ENCODE measurements around the gene SUMO3. TPM values are rescaled to one million over a fixed set of nuclear protein-coding genes. Genes with fewer than 3 reads are reported as not detected.
A peak's percentile ranks its signal among the peaks of the same experiment; 100 is the strongest.

SUMO3 gene
- total and polyA plus RNA-seq, 2 of the 13 experiments (the other 11 are each of a cell fraction or from before 2014, with no cell fraction given) = 51.4 to 92.4 TPM

DNA sequence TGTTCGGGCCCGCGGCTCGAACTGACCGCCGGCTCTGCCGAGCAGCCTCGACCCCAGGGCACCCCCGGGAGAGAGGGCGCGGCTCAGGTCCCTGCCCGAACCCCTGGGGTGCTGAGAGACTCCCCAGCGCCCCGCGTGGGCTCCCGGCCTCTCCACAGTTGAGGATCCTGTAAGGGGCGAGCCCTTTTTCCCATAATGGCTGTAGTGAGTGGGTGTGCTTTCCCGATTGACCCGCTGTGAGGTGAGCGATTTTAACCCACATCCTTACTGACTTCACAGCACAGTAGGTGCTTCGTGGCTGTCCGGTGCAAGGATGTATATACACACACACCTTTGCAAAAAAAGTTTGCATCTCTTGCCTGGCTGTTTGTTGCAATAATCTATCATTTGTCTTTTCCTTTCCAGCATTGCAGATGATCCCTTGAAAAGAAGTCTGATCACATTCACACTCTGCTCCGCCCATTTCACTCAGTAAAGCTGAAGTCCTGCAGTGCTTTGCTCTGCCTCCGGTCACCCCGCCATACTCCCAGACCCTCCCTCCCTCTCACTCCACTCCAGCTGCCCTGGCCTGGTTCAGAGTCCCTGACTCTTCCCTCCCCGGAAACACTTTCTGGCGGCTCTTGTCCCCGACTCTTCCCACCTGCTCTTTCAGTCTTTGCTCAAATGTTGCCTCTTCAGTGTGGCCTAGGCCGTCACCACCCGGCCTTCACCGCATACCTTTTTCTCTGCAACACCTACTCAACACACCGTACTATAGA lies 15.3 kb downstream of the SUMO3 start (continued):
- TF ChIP-seq, protein P1, sequence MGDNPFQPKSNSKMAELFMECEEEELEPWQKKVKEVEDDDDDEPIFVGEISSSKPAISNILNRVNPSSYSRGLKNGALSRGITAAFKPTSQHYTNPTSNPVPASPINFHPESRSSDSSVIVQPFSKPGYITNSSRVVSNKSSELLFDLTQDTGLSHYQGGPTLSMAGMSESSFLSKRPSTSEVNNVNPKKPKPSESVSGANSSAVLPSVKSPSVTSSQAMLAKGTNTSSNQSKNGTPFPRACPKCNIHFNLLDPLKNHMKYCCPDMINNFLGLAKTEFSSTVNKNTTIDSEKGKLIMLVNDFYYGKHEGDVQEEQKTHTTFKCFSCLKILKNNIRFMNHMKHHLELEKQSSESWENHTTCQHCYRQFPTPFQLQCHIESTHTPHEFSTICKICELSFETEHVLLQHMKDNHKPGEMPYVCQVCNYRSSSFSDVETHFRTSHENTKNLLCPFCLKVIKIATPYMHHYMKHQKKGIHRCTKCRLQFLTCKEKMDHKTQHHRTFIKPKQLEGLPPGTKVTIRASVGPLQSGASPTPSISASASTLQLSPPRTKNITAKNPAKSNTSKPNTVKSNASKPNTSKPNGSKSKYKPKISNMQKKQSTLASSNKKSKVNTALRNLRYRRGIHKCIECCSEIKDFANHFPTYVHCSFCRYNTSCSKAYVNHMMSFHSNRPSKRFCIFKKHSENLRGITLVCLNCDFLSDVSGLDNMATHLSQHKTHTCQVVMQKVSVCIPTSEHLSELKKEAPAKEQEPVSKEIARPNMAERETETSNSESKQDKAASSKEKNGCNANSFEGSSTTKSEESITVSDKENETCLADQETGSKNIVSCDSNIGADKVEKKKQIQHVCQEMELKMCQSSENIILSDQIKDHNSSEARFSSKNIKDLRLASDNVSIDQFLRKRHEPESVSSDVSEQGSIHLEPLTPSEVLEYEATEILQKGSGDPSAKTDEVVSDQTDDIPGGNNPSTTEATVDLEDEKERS (CRISPR knock-in tag; IDR thresholded peaks at IDR 0.05) = peak; percentile 35; the same call in 1 of the 2 replicates
- TF ChIP-seq SMAD1 (CRISPR knock-in tag; IDR thresholded peaks at IDR 0.05; ENCODE audit: borderline replicate concordance, low read depth) (no peak), SMYD3 (CRISPR knock-in tag; IDR thresholded peaks at IDR 0.05) (0 out of 2 replicates have a peak, but pooled peaks have one; percentile 17), ZNF556 (CRISPR knock-in tag; IDR thresholded peaks at IDR 0.05; ENCODE audit: borderline replicate concordance) (peak; percentile 54; the same call in 1 of the 2 replicates), MIER3 (CRISPR knock-in tag; IDR thresholded peaks at IDR 0.05; ENCODE audit: borderline replicate concordance) (no peak), DNMT1 (CRISPR knock-in tag; IDR thresholded peaks at IDR 0.05) (no peak), ZFX (CRISPR knock-in tag; IDR thresholded peaks at IDR 0.05; ENCODE audit: low read depth) (peak; percentile 85), REXO4 (CRISPR knock-in tag; IDR thresholded peaks at IDR 0.05; ENCODE audit: borderline replicate concordance) (no peak; the same call in 1 of the 2 replicates)
- TF ChIP-seq, protein P2, sequence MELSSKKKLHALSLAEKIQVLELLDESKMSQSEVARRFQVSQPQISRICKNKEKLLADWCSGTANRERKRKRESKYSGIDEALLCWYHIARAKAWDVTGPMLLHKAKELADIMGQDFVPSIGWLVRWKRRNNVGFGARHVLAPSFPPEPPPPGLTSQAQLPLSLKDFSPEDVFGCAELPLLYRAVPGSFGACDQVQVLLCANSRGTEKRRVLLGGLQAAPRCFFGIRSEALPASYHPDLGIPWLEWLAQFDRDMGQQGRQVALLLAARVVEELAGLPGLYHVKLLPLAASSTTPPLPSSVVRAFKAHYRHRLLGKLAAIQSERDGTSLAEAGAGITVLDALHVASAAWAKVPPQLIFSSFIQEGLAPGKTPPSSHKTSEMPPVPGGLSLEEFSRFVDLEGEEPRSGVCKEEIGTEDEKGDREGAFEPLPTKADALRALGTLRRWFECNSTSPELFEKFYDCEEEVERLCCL (CRISPR knock-in tag; IDR thresholded peaks at IDR 0.05; ENCODE audit: borderline replicate concordance) = no peak
- TF ChIP-seq, protein P3, sequence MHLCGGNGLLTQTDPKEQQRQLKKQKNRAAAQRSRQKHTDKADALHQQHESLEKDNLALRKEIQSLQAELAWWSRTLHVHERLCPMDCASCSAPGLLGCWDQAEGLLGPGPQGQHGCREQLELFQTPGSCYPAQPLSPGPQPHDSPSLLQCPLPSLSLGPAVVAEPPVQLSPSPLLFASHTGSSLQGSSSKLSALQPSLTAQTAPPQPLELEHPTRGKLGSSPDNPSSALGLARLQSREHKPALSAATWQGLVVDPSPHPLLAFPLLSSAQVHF (CRISPR knock-in tag; IDR thresholded peaks at IDR 0.05) = no peak
- TF ChIP-seq, protein P4, sequence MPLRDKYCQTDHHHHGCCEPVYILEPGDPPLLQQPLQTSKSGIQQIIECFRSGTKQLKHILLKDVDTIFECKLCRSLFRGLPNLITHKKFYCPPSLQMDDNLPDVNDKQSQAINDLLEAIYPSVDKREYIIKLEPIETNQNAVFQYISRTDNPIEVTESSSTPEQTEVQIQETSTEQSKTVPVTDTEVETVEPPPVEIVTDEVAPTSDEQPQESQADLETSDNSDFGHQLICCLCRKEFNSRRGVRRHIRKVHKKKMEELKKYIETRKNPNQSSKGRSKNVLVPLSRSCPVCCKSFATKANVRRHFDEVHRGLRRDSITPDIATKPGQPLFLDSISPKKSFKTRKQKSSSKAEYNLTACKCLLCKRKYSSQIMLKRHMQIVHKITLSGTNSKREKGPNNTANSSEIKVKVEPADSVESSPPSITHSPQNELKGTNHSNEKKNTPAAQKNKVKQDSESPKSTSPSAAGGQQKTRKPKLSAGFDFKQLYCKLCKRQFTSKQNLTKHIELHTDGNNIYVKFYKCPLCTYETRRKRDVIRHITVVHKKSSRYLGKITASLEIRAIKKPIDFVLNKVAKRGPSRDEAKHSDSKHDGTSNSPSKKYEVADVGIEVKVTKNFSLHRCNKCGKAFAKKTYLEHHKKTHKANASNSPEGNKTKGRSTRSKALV (CRISPR knock-in tag; IDR thresholded peaks at IDR 0.05) = no peak
- TF ChIP-seq, protein P5, sequence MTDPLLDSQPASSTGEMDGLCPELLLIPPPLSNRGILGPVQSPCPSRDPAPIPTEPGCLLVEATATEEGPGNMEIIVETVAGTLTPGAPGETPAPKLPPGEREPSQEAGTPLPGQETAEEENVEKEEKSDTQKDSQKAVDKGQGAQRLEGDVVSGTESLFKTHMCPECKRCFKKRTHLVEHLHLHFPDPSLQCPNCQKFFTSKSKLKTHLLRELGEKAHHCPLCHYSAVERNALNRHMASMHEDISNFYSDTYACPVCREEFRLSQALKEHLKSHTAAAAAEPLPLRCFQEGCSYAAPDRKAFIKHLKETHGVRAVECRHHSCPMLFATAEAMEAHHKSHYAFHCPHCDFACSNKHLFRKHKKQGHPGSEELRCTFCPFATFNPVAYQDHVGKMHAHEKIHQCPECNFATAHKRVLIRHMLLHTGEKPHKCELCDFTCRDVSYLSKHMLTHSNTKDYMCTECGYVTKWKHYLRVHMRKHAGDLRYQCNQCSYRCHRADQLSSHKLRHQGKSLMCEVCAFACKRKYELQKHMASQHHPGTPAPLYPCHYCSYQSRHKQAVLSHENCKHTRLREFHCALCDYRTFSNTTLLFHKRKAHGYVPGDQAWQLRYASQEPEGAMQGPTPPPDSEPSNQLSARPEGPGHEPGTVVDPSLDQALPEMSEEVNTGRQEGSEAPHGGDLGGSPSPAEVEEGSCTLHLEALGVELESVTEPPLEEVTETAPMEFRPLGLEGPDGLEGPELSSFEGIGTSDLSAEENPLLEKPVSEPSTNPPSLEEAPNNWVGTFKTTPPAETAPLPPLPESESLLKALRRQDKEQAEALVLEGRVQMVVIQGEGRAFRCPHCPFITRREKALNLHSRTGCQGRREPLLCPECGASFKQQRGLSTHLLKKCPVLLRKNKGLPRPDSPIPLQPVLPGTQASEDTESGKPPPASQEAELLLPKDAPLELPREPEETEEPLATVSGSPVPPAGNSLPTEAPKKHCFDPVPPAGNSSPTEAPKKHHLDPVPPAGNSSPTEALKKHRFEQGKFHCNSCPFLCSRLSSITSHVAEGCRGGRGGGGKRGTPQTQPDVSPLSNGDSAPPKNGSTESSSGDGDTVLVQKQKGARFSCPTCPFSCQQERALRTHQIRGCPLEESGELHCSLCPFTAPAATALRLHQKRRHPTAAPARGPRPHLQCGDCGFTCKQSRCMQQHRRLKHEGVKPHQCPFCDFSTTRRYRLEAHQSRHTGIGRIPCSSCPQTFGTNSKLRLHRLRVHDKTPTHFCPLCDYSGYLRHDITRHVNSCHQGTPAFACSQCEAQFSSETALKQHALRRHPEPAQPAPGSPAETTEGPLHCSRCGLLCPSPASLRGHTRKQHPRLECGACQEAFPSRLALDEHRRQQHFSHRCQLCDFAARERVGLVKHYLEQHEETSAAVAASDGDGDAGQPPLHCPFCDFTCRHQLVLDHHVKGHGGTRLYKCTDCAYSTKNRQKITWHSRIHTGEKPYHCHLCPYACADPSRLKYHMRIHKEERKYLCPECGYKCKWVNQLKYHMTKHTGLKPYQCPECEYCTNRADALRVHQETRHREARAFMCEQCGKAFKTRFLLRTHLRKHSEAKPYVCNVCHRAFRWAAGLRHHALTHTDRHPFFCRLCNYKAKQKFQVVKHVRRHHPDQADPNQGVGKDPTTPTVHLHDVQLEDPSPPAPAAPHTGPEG (CRISPR knock-in tag; IDR thresholded peaks at IDR 0.05) = no peak
